ENCODE measurements around the gene TPM2.

GRCh38 chr9:35688558-35689541 is 875 bp downstream of the TPM2 start:
- no peak for TF ChIP-seq NFRKB (IDR thresholded peaks at IDR 0.05)
- TF ChIP-seq BHLHE40 (IDR thresholded peaks at IDR 0.05; ENCODE audit: borderline replicate concordance), result no peak
- TF ChIP-seq ZNF384 (IDR thresholded peaks at IDR 0.05), result no peak
- no peak for TF ChIP-seq TARDBP (IDR thresholded peaks at IDR 0.05)
- no peak for TF ChIP-seq SUZ12 (IDR thresholded peaks at IDR 0.05)
- TF ChIP-seq PKNOX1 (IDR thresholded peaks at IDR 0.05), result no peak
- no peak for TF ChIP-seq FOXK2 (IDR thresholded peaks at IDR 0.05)
- no peak for TF ChIP-seq SP1 (IDR thresholded peaks at IDR 0.05)
- no peak for TF ChIP-seq HDGF (IDR thresholded peaks at IDR 0.05; ENCODE audit: borderline replicate concordance)
- TF ChIP-seq FOXM1 (IDR thresholded peaks at IDR 0.05; ENCODE audit: borderline replicate concordance), result no peak
- TF ChIP-seq LEF1 (IDR thresholded peaks at IDR 0.05; ENCODE audit: borderline replicate concordance), result no peak
- no peak for TF ChIP-seq ELF4 (IDR thresholded peaks at IDR 0.05)
- no peak for TF ChIP-seq L3MBTL2 (conservative IDR thresholded peaks at IDR 0.05)
